HepG2 (cell line): ENCODE measurements around the gene MIS18BP1. TPM values are rescaled to one million over a fixed set of nuclear protein-coding genes. Genes with fewer than 3 reads are reported as not detected.

Experiments used
- ATAC-seq: fragments of 200-7000 bp; cut with Tn5 transposase; 3 replicates; pipeline ENCODE4 v1.9.1; 2020; ENCODE audit warnings: mild to moderate bottlenecking, moderate library complexity
- BruUV-seq: library from RNA; stranded (reverse); fragments of 400-500 nt; replicated peaks from 2 replicates; lab custom pipeline; 2021; lab: Mats Ljungman, UMichigan
- CTCF ChIA-PET: fragments of 300-600 bp; formaldehyde crosslinking; extraction: SDS; loops from one replicate; lab custom pipeline; 2021; ENCODE audit warnings: low total read pairs, inconsistent platforms, low intra/inter-chr PET ratio; lab: Yijun Ruan, JAX
- POLR2A ChIA-PET: fragments of 350-600 bp; sonication (Branson Sonifier 250); formaldehyde crosslinking; loops from one replicate; lab custom pipeline; 2020; ENCODE audit warnings: antibody characterized with exemption, inconsistent platforms; lab: Yijun Ruan, JAX
- DNase-seq: peaks from one replicate; pipeline ENCODE4 v3.0.0-alpha.2; 2015; ENCODE audit warnings: low spot score
- FAIRE-seq: peaks from 3 replicates; lab custom pipeline; 2011; peaks lifted over from hg19 to GRCh38; lab: Jason Lieb, UNC
- H2AFZ ChIP-seq: one replicate; pipeline ENCODE4 v1.6.1; 2011; ENCODE audit warnings: low read length, inconsistent platforms
- H3K27ac ChIP-seq: fragments of 300-600 bp; 3 replicates; pipeline ENCODE4 v1.8.0; 2011; ENCODE audit warnings: mixed run types, mild to moderate bottlenecking, mixed read lengths, low read length, inconsistent platforms; ENCODE audit not compliant: insufficient read depth; ENCODE audit errors: extremely low read length
- H3K27me3 ChIP-seq, 2 experiments: fragments of 200-600 bp in 1 of 2; 2 replicates in 1 of 2; 3 replicates in 1 of 2; pipeline versions ENCODE4 v1.6.0 to v1.8.0; 2011; ENCODE audit warnings: low read length in 2 of 2, mild to moderate bottlenecking in 2 of 2, moderate library complexity in 2 of 2, inconsistent platforms in 1 of 2; ENCODE audit not compliant: insufficient read depth in 2 of 2, control insufficient read depth in 1 of 2
- H3K36me3 ChIP-seq, 2 experiments: fragments of 200-600 bp in 1 of 2; replicated peaks in 1 of 2; 2 replicates in 1 of 2; 3 replicates in 1 of 2; pipeline versions ENCODE4 v1.5.1 to v1.8.0; 2011; ENCODE audit warnings: low read length in 2 of 2, inconsistent platforms in 1 of 2; ENCODE audit not compliant: insufficient read depth in 2 of 2, control insufficient read depth in 1 of 2
- H3K4me1 ChIP-seq: 2 replicates; pipeline ENCODE4 v1.5.1; 2012; ENCODE audit warnings: low read length, inconsistent platforms; ENCODE audit not compliant: insufficient read depth
- H3K4me2 ChIP-seq: 2 replicates; pipeline ENCODE4 v1.6.0; 2011; ENCODE audit warnings: low read depth, low read length, inconsistent platforms
- H3K4me3 ChIP-seq, 3 experiments: fragments of 200-600 bp in 1 of 3; sonication (generic), shearing (Covaris generic) in 1 of 3; replicated peaks in 1 of 3; 2 replicates each; pipeline ENCODE4 v1.5.1; 2011 to 2016; ENCODE audit warnings: low read length in 3 of 3, inconsistent platforms in 2 of 3, low read depth in 2 of 3, mild to moderate bottlenecking in 2 of 3, control low read depth in 1 of 3, mixed read lengths in 1 of 3; ENCODE audit not compliant: insufficient read depth in 1 of 3
- H3K79me2 ChIP-seq: one replicate; pipeline ENCODE4 v1.6.1; 2011; ENCODE audit warnings: low read length, inconsistent platforms; ENCODE audit not compliant: insufficient read depth
- H3K9ac ChIP-seq: 2 replicates; pipeline ENCODE4 v1.6.0; 2011; ENCODE audit warnings: mild to moderate bottlenecking, low read depth, low read length, inconsistent platforms; ENCODE audit not compliant: insufficient read depth
- H3K9me3 ChIP-seq: 2 replicates; pipeline ENCODE4 v1.5.1; 2012; ENCODE audit warnings: mild to moderate bottlenecking, low read length
- H4K20me1 ChIP-seq: 2 replicates; pipeline ENCODE4 v1.6.0; 2011; ENCODE audit warnings: inconsistent platforms, mild to moderate bottlenecking, low read length, moderate library complexity; ENCODE audit not compliant: insufficient read depth
- ELF4 ChIP-seq: sonication (generic); formaldehyde crosslinking; IDR thresholded peaks from 2 replicates; pipeline ENCODE4 v1.5.0; 2020; ENCODE audit warnings: missing genetic modification reagents, mild to moderate bottlenecking, moderate library complexity, borderline replicate concordance
- FOXK1 ChIP-seq: sonication (generic); formaldehyde crosslinking; IDR thresholded peaks from 2 replicates; pipeline ENCODE4 v1.4.0; 2020; ENCODE audit warnings: low read depth, missing genetic modification reagents, borderline replicate concordance
- MTA1 ChIP-seq: sonication (generic); formaldehyde crosslinking; IDR thresholded peaks from 2 replicates; pipeline ENCODE4 v1.4.0; 2020; ENCODE audit warnings: missing genetic modification reagents, mild to moderate bottlenecking, borderline replicate concordance
- SNRNP70 ChIP-seq: fragments of 200-400 bp; formaldehyde crosslinking; IDR thresholded peaks from 2 replicates; pipeline ENCODE4 v1.6.1; 2017; ENCODE audit warnings: mild to moderate bottlenecking, low read depth, low read length, moderate library complexity
- SOX5 ChIP-seq: IDR thresholded peaks from 2 replicates; pipeline ENCODE4 v1.6.1; 2016; ENCODE audit warnings: borderline replicate concordance
- SOX6 ChIP-seq, 2 experiments: fragments of 450-650 bp in 1 of 2; sonication (generic) in 1 of 2; formaldehyde crosslinking in 1 of 2; IDR thresholded peaks; 2 replicates each; pipeline versions ENCODE4 v1.4.0 to v1.6.1; 2017 to 2020; ENCODE audit warnings: antibody characterized with exemption in 1 of 2, mild to moderate bottlenecking in 1 of 2, missing genetic modification reagents in 1 of 2
- TGIF2 ChIP-seq: IDR thresholded peaks from 2 replicates; pipeline ENCODE4 v1.6.1; 2016; ENCODE audit warnings: control low read depth, missing compliant biosample characterization
- THYN1 ChIP-seq: sonication (generic); formaldehyde crosslinking; IDR thresholded peaks from 2 replicates; pipeline ENCODE4 v1.8.1; 2023; ENCODE audit warnings: low read depth, mild to moderate bottlenecking, moderate library complexity, missing genetic modification reagents, borderline replicate concordance
- ZBTB3 ChIP-seq: sonication (generic); formaldehyde crosslinking; IDR thresholded peaks from 2 replicates; pipeline ENCODE4 v1.4.0; 2020; ENCODE audit warnings: low read depth, mild to moderate bottlenecking, moderate library complexity, missing genetic modification reagents, borderline replicate concordance
- ZEB1 ChIP-seq: IDR thresholded peaks from 2 replicates; pipeline ENCODE4 v1.6.1; 2012; ENCODE audit warnings: mild to moderate bottlenecking, low read depth, inconsistent platforms; ENCODE audit not compliant: insufficient replicate concordance
- ZNF549 ChIP-seq: sonication (generic); formaldehyde crosslinking; IDR thresholded peaks from 2 replicates; pipeline ENCODE4 v1.5.0; 2020; ENCODE audit warnings: missing genetic modification reagents
- ZNF589 ChIP-seq: sonication (generic); formaldehyde crosslinking; conservative IDR thresholded peaks from 2 replicates; pipeline ENCODE4 v1.8.0; 2022; ENCODE audit warnings: mild to moderate bottlenecking, moderate library complexity, missing genetic modification reagents
- ZNF703 ChIP-seq: sonication (generic); formaldehyde crosslinking; IDR thresholded peaks from 2 replicates; pipeline ENCODE4 v1.5.1; 2020; ENCODE audit warnings: missing genetic modification reagents, mild to moderate bottlenecking, moderate library complexity, borderline replicate concordance
- WGBS: methylation state at CpG from one replicate; pipeline ENCODE4 v1.1.6; 2017; ENCODE audit warnings: low lambda C conversion rate; 5-methylcytosine and 5-hydroxymethylcytosine counted together
- in situ Hi-C: cut with HindIII; loops from 2 replicates; pipeline ENCODE4 v1.10.0; 2017; ENCODE audit warnings: low pct_unique_long_range_greater_than_20kb; ENCODE audit not compliant: extremely low pct_ligation_motif_present
- intact Hi-C: fragments of 100-400 bp; cut with micrococcal nuclease; formaldehyde crosslinking; loops from one replicate; pipeline ENCODE4 v1.10.0; 2022; ENCODE audit not compliant: unreplicated experiment
- polyA plus RNA-seq, 8 experiments: library from polyadenylated mRNA; depleted of rRNA in 3 of 8; stranded (reverse) in 7 of 8; unstranded in 1 of 8; fragments of >200 nt; fragmentation: Illumina TruSeq in 4 of 8; extraction: Trizol in 4 of 8; gene quantifications; 2 replicates each; pipeline versions ENCODE4 v1.2.1 to v1.2.3, GENCODE V29; 2011 to 2016; ENCODE audit warnings: low read depth in 4 of 8, missing spikeins in 1 of 8, mixed read lengths in 1 of 8; ENCODE audit not compliant: insufficient read depth in 1 of 8
- total RNA-seq, 5 experiments: library from RNA; depleted of rRNA; stranded (reverse); fragments of >200 nt; fragmentation: Illumina TruSeq; extraction: Trizol; gene quantifications; 2 replicates each; pipeline ENCODE4 v1.2.3, GENCODE V29; 2016; ENCODE audit warnings: low read depth in 1 of 5

MIS18BP1 gene
- total and polyA plus RNA-seq, 2 of the 13 experiments (the other 11 are each of a cell fraction or from before 2014, with no cell fraction given) = 9.5 to 36.4 TPM

GRCh38 chr14:45177076-45177475, 75.9 kb downstream of the MIS18BP1 start:
- ChIA-PET POLR2A (no interaction called here), CTCF (no interaction called here)
- Histone ChIP-seq H3K27ac (no peak overlapping the region), H3K4me1 (no peaks in the 10 kb centered on the region), H3K9ac (no peak overlapping the region), H3K27me3 (no peaks in the 10 kb centered on the region), H3K4me3 (no peak overlapping the region), H2AFZ (no peak overlapping the region), H3K9me3 (no peaks in the 10 kb centered on the region), H3K36me3 (no peaks in the 10 kb centered on the region), H3K79me2 (no peaks in the 10 kb centered on the region), H3K4me2 (no peak overlapping the region), H4K20me1 (no peaks in the 10 kb centered on the region)
- WGBS = 98% methylated on average over 5 of the region's 5 CpGs
- intact Hi-C loops = no loop called here
- DNase-seq = no peak
- ATAC-seq = no peak
- no peak for FAIRE-seq
- no TSS peak for BruUV-seq
- in situ Hi-C loops = no loop called here
- TF ChIP-seq ZNF589 (no peak), TGIF2 (CRISPR knock-in tag) (no peak), SOX6 (IDR thresholded peaks at IDR 0.05) (no peak), SOX6 (CRISPR knock-in tag; IDR thresholded peaks at IDR 0.05) (no peak), ZNF549 (CRISPR knock-in tag) (no peak), THYN1 (CRISPR knock-in tag) (no peak), ZEB1 (no peak), ELF4 (no peak), SOX5 (CRISPR knock-in tag) (no peak), MTA1 (CRISPR knock-in tag) (no peak), ZNF703 (CRISPR knock-in tag) (no peak), SNRNP70 (no peak), ZBTB3 (CRISPR knock-in tag) (no peak), FOXK1 (CRISPR knock-in tag) (no peak)
